ENCODE measurements around the gene UBXN4.

GRCh38 chr2:135797497-135798274, 56.0 kb downstream of the UBXN4 start:
- peak; percentile 60 to 94 (median 91) for TF ChIP-seq CTCF (IDR thresholded peaks at IDR 0.05 in 8 of 11, conservative IDR thresholded peaks at IDR 0.05 in 3 of 11)
- TF ChIP-seq POLR2A (IDR thresholded peaks at IDR 0.05): no peak

All from spleen (tissue), 7 donors.